Erythroblast (primary cell): ENCODE results near the gene COG1.

Experiments
- GATA1 ChIP-seq: IDR thresholded peaks from 2 replicates; pipeline ENCODE4 v1.6.1; 2011; ENCODE audit warnings: low read depth, mild to moderate bottlenecking, control low read depth, low read length, moderate library complexity
- POLR2A ChIP-seq: IDR thresholded peaks from 2 replicates; pipeline ENCODE4 v1.6.1; 2011; ENCODE audit warnings: mild to moderate bottlenecking, low read length

DNA sequence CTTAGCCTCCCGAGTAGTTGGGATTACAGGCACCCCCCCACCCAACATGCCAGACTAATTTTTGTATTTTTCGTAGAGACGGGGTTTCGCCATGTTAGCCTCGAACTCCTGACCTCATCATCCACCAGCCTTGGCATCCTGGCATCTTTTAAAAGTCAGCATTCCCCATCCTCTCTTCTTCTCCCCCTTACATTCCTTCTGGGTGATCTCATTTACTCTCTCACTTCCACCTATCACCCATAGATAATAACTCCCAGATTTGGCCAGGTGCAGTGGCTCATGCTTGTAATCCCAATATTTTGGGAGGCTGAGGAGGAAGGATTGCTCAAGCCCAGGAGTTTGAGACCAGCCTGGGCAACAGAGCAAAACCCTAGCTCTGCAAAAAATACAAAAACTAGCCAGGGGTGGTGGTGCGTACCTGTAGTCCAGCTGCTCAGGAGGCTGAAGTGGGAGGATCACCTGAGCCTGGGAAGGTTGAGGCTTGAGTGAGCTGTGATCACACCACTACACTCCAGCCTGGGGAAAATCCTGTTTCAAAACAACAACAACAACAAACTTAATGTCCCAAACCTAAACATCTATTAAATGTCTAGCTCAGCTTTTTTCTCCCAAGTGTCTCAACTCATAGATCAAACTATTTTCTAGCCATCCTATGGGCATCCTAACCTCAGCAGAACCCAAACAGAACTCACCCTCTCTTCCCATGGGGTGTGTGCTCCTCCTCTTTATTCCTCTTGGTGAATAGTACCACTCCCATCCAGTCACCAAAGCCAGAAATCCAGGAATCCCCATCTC, 44.1 kb upstream of the COG1 start:
- no peak for TF ChIP-seq POLR2A
- TF ChIP-seq GATA1 = no peak
